ENCODE data around the gene MKRN1.
"Not testable (repeated sequence)": the region's sequence is repeated elsewhere in the genome, so short reads cannot be mapped to it uniquely, and the experiment has no call there.

The MKRN1 gene

DNA sequence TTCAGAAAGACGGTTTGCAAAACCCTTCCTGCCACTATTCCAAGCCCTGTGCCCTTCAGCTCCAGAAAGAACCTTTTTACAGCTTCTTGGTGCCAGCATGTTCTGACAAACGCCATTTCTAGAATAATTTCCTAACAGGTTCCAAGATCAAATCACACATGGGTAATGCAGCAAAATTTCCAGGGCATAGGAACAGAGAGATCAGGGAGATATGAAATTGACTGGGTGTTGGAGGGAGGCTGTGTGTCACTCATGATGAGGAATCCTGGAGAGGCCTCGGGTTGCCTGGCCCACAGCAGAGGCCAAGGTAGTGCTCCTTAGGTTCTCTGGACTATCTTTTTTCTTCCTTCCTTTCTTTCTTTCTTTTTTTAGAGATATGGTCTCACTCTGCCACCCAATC is 45.9 kb downstream of the MKRN1 start:
- no peak for DNase-seq

GRCh38 chr7:140426130-140426529 is 53.2 kb downstream of the MKRN1 start:
- no peak for DNase-seq

- no peak for DNase-seq
These were observed 53.6 kb downstream of the MKRN1 start for GRCh38 chr7:140425718-140426117.

- DNase-seq, result no peak
These were observed 55.8 kb downstream of the MKRN1 start for GRCh38 chr7:140423501-140423900.

GRCh38 chr7:140421521-140421920 is 57.8 kb downstream of the MKRN1 start:
- DNase-seq, result no peak

- DNase-seq, result no peak
These were observed 60.7 kb downstream of the MKRN1 start for GRCh38 chr7:140418653-140419052.

DNA sequence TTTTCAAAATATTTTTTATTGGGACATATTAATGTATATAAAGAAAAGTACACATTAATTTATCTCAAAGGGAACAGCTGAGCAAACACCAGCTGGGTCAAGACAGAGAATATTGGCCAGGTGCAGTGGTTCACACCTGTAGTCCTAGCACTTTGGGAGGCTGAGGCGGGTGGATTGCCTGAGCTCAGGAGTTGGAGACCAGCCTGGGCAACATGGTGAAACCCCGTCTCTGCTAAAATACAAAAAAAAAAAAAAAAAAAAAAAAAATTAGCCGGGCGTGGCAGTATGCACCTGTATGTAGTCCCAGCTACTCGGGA is 61.2 kb downstream of the MKRN1 start:
- DNase-seq, result peak; percentile 14

GRCh38 chr7:140417456-140418155 is 61.7 kb downstream of the MKRN1 start:
- peak; percentile 14 for DNase-seq

GRCh38 chr7:140416560-140416959 is 62.7 kb downstream of the MKRN1 start:
- DNase-seq, result no peak

DNA sequence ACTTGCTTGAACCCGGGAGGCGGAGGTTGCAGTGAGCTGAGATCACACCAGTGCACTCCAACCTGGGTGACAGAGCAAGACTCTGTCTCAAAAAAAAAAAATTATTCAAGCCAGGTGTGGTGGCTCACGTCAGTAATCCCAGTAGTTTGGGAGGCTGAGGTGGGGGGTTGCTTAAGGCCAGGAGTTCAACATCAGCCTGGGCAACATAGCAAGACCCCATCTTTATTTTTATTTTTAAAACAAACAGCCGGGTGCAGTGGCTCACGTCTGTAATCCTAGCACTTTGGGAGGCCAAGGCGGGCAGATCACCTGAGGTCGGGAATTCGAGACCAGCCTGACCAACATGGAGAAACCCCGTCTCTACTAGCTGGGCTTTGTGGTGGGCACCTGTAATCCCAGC is 63.5 kb downstream of the MKRN1 start:
- DNase-seq, result not testable (repeated sequence)

DNA sequence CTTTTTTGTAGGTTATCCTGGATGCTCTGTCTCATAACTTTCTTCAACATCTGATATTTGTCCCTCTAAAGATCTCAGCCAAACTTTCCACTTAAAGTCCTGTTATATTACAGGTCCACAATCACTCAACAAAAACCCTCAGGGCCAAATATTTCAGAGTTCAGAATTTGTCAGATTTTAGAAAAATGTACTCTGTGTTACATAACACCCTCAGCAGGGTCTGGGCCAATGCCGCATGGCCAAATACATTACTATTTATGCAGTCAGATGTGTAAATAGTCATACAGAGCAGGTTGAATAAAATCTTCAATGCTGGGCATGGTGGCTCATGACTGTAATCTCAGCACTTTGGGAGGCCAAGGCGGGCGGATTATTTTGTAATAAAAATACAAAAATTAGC is 63.9 kb downstream of the MKRN1 start:
- no peak for DNase-seq

GRCh38 chr7:140404565-140405065 is 74.7 kb downstream of the MKRN1 start:
- DNase-seq, result no peak

- peak; percentile 14 for DNase-seq
These were observed 75.3 kb downstream of the MKRN1 start, which contains the start of gene RAB19 for GRCh38 chr7:140403878-140404564. Gene RAB19 (plus strand): TSS chr7:140404058. CDS start chr7:140407647, 3,589 bp downstream.

Data from NCI-H1436 (cell line).